Renal cortical epithelial cell (primary cell): ENCODE measurements around the gene CYP2A13. TPM values are rescaled to one million over a fixed set of nuclear protein-coding genes. Genes with fewer than 3 reads are reported as not detected.
"Not testable (repeated sequence)": the region's sequence is repeated elsewhere in the genome, so short reads cannot be mapped to it uniquely, and the experiment has no call there.

Experiments
- DNase-seq: peaks from one replicate; pipeline ENCODE4 v3.0.0-alpha.2; 2011; ENCODE audit warnings: low read depth
- total RNA-seq: library from RNA; depleted of rRNA; stranded (reverse); fragments of >200 nt; gene quantifications from 2 replicates; pipeline ENCODE4 v1.2.3, GENCODE V29; 2014

The CYP2A13 gene
- total RNA-seq, 1 donor from 2014 or later, result not detected

DNA sequence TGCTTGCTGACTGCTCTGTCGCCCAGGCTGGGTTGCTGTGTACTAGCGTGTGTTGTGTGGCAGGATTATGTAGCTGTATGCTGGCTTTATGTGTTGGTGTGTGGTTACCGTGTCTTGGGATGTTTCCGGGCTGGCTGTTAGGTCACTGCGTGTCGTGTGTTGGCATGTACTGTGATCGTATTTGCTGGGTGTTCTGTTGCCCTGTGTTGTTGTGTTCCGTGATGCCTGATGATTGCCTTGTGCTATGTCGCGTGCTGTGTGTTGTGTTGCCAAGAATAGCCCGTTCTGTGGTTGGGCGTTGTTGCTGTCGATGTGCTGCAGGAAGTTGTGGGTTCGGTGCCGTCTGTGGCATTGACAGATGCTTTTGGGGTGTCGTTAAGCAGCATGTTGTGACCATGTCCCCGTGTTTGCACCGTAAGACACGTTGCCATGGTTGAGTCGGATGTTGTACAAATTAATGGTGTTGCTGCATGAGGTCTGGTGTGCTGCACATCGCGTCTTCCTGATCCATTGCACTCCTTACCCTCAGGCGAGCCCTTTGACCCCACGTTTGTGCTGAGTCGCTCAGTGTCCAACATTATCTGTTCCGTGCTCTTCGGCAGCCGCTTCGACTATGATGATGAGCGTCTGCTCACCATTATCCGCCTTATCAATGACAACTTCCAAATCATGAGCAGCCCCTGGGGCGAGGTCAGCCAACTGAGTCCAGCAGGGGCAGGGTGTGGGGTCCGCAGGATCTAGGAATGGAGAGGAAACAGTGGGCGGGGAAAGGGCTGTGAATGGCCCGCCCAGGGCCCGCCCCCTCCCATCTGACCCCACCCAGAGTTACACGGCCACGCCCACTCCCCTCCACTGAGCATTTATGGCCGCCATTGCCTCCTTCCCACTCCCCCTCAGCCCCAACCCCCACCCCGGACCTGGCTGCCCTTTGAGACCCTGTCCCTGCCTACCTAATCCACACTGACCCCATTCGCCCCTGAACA lies 33.0 kb downstream of the CYP2A13 start:
- not testable (repeated sequence) for DNase-seq

- not testable (repeated sequence) for DNase-seq
Measured at GRCh38 chr19:41122846-41123245, 34.6 kb downstream of the CYP2A13 start.

DNA sequence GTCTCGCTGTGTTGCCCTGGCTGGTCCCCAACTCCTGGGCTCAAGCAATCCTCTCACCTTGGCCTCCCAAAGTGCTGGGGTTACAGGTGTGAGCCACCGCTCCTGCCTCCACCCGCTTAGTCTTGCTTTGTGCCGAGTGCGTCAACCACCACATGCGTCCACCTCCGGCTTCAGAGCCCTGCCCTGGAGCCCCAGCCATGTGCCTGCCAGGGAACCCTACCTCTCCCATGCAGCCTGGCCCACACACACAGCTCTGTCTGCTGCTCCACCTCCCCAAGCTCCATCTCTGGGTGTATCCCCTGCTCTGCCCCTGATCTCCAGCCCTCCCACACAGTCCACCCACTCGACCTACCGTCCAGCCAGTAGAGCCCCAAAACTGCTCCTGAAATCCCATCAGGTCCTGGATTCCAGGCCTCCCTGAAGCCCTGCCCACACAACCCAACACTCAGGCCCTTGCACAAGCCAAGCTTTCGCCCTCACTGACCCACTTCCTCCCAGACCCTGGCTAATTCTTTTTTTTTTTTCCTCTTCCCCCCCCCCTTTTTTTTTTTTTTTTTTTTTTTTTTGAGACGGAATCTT lies 35.6 kb downstream of the CYP2A13 start:
- DNase-seq, result no peak

DNA sequence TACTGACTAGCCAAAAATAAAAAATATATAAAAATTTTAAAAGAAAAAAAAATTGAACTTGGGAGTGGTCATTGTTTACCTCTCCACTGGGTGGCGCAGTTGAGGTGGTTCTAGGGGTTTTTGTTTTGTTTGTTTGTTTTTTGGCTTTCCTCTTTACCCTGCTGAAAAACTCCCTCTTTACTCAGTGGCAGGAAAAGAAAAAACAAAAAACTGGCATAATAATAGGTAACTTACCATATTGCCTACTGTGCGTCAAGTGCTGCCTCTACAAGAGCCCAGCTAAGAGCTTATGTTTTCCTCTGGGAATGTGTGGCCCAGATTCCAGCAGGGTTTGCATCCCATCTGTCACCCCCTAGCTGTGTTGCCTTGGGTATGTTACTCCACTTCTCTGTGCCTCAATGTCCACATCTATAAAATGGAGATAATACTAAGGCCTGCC lies 38.5 kb downstream of the CYP2A13 start:
- not testable (repeated sequence) for DNase-seq

DNA sequence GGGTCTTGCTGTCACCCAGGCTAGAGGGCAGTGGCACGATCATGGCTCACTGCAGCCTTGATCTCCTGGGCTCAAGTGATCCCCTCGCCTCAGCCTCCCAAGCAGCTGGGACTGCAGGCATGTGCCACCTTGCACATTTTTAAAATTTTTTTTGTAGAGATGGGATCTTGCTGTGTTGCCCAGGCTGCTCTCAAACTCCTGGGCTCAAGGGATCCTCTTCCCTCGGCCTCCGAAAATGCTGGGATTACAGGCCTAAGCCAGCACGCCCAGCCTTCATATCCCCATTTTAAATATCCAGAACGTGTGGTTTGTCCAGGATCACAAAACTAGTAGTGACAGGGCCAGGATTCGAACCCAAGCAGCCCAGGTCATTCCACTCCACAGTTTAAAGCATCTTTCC lies 39.1 kb downstream of the CYP2A13 start:
- not testable (repeated sequence) for DNase-seq

DNA sequence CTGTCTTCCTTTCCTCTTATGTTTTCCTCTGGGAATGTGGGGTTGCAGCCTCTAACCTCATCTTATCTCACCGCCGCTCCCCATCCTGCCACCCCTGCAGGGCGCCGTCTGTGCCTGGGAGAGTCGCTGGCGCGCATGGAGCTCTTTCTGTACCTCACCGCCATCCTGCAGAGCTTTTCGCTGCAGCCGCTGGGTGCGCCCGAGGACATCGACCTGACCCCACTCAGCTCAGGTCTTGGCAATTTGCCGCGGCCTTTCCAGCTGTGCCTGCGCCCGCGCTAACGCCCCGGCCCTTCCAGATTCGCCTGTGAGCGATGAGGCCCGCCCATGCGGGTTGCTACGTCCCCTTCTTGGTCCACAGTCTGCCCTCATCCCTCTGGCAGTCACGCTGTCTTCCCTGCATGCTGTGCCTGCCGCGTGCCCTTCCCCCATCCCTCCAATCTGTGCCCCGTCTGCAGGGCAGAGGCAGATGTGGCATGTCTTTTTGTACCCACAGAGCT lies 39.6 kb downstream of the CYP2A13 start:
- peak; percentile 53 for DNase-seq

DNA sequence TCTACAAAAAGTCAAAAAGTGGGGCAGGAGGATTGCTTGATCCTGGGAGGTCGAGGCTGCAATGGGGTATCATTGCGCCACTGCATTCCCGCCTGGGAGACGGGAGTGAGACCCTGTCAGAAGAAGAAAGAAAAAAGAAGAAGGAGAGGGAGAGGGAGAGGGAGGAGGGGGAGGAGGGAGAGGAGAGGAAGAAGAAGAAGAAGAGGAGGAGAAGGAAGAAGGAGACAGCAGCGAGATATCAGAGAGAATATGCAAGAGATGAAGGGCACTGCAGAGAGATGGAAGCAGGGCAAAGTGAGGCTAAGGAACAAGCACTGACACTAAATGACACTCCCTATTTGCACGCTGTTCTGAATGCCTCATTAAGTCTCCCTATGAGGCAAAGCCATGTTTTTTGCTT lies 40.4 kb downstream of the CYP2A13 start:
- DNase-seq, result no peak

DNA sequence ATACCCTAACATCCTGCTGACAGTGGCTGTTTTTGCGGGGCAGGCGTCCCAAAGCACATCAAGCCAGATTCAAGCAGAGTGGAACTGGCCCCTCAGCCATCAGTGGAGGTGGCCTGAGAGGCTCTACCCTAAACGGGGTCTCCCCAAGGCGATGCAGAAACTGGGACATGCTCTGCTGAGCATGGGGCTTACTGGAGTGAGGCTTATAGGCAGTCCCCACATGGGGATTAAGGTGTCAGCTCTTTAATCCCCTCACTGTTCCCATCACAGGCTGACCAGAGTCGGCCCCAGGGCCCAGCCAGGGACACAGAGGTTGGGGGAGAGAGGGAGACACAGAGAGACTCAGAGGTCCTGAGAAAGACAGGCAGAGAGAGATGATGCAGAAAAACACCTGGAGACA lies 42.9 kb downstream of the CYP2A13 start:
- no peak for DNase-seq

DNA sequence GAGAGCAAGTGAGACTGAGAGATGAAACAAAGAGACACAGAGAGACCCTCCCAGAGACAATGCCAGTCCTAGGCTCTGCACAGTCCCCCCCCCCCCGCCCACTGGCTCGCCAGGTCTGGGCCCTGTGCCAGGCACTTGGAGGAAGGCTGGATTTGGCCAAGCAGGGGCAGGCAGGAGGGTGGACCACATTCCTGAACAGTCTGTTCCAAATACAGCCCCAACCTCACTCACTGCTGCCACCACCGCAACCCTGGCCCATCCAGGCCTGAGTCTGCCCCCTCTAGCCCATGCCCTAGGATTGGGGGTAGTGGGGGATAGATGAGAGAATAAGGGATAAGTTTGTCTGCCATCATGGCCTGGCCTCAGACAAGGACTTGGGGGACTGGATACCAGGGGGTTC lies 45.0 kb downstream of the CYP2A13 start:
- no peak for DNase-seq

DNA sequence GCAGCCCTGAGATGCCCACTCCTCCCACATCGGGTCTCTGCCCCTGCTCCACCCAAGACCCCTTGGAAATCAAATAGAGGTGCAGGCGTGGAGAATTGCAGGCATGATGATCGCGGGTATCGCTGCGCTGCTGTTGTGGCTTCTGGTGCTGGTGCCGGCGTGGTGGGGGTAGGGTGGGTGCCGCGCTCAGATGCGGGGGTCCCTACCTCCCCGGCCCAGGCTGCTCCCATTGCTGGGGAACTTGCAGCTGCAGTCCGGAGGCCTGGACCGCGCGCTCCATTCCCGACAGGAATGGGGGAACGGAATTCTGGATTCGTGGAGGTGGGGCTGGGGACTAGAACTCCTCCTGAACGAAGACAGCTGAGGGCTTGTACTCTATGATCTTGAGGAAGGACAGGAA lies 46.4 kb downstream of the CYP2A13 start:
- no peak for DNase-seq

DNA sequence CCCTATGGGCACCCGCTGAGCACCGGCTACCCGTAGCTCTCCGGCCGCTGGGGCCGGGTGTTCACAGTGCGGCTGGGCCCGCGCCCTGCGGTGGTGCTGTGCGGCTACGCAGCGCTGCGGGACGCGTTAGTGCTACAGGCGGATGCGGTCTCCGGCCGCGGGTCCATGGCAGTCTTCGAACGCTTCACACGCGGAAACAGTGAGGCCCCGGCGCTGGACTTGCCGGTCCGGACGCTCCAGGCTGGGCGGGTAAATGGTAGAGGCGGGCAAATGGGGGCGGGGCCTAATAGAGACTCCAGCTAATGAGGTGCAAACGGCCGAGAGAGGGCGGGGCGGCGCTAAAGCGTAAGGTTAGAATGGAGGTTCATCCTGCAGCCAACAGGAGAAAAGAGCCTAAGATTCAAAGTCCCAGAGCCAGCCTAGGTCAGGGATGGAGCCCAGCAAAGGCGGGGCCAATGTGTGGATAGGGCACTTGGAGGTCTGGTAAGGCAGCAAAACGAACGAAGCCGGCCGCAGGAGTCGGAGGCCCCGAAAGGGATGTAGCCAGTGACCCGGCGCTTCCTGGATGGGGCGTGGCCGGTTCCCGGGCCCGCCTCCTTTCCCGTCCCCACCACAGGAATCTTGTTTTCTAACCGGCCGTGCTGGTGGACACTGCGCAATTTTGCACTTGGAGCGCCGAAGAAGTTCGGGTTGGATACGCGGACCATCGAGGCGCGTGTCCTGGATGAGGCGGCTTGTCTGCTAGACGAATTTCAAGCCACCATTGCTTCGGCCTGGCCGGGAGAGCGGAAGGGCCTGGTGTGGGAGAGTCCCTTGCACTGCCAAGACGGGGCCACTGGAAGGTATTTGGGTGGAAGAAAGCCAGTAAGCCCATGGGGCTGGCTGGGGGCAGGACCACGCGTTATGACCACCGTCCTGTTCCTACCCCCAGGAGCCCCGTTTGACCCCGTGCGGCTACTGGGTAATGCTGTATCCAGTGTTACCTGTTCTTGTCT lies 47.4 kb downstream of the CYP2A13 start:
- DNase-seq, result peak; percentile 43

GRCh38 chr19:41136636-41137455 lies 48.6 kb downstream of the CYP2A13 start:
- DNase-seq, result no peak

DNA sequence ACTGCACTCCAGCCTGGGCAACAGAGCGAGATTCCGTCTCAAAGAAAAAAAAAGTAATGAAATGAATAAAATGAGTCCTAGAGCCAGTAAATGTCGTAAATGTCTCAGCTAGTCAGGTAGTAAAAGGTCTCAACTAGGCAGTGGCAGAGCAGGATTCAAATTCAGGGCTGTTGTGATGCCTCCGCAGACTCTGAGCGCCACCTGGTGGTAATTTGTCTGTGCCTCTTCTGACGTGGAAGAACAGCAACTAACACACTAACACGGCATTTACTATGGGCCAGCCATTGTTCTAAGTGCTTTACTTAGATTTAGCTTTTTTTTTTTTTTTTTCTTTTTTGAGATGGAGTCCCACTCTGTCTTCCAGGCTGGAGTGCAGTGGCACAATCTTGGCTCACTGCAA lies 56.2 kb downstream of the CYP2A13 start:
- peak; percentile 66 for DNase-seq

Other genes starting within 250 kb of the CYP2A13 start
- gene CYP2A6, start 238.0 kb upstream of the CYP2A13 start, total RNA-seq, result not detected in 2 replicates
- gene CYP2A7, start 206.2 kb upstream of the CYP2A13 start, total RNA-seq, result not detected in 2 replicates
- gene CYP2B6, start 97.2 kb upstream of the CYP2A13 start, total RNA-seq, result 0.05 TPM in 1 of 2 replicates, not detected in the other
- gene CYP2F1, start 26.0 kb downstream of the CYP2A13 start, total RNA-seq, result not detected in 2 replicates
- gene CYP2S1, start 104.8 kb downstream of the CYP2A13 start, total RNA-seq, result 2.2 and 3.1 TPM in 2 replicates
- gene AXL, start 130.8 kb downstream of the CYP2A13 start, total RNA-seq, result 151 and 220 TPM in 2 replicates
- 68.1 and 131 TPM in 2 replicates for gene HNRNPUL1, start 175.9 kb downstream of the CYP2A13 start, total RNA-seq
- gene CCDC97, start 221.7 kb downstream of the CYP2A13 start, total RNA-seq, result 5.2 and 15.0 TPM in 2 replicates